Lower leg skin (tissue), 4 donors: Measurements from ENCODE around the gene LZTR1. TPM values are rescaled to one million over a fixed set of nuclear protein-coding genes. Genes with fewer than 3 reads are reported as not detected.
"Not testable (repeated sequence)": the region's sequence is repeated elsewhere in the genome, so short reads cannot be mapped to it uniquely, and the experiment has no call there.

ENCODE experiments used
- DNase-seq, 2 donors: peaks; one replicate each; pipeline ENCODE4 v3.0.0-alpha.2; 2019; ENCODE audit warnings: low spot score in 2 of 2
- H3K4me3 ChIP-seq: fragments of 200-600 bp; sonication (generic); 2 replicates; pipeline ENCODE4 v1.5.1; 2017; ENCODE audit warnings: mild to moderate bottlenecking, low read depth; ENCODE audit not compliant: poor library complexity, severe bottlenecking
- CTCF ChIP-seq, 3 donors: fragments of 450-650 bp; IDR thresholded peaks; one replicate each; pipeline ENCODE4 v1.5.1; 2016; ENCODE audit warnings: antibody characterized with exemption in 3 of 3, mild to moderate bottlenecking in 3 of 3, moderate library complexity in 2 of 3
- POLR2A ChIP-seq, 2 donors: fragments of 450-650 bp; IDR thresholded peaks; one replicate each; pipeline ENCODE4 v1.6.1; 2016 to 2017; ENCODE audit warnings: antibody characterized with exemption in 2 of 2, mild to moderate bottlenecking in 1 of 2, moderate library complexity in 1 of 2
- WGBS, 2 donors: methylation state at CpG; one replicate each; pipeline ENCODE4 v1.1.5; 2018; 5-methylcytosine and 5-hydroxymethylcytosine counted together
- intact Hi-C: fragments of 100-400 bp; cut with DNase I; formaldehyde crosslinking; loops from one replicate; pipeline ENCODE4 v1.15.0; 2023; ENCODE audit warnings: low total_unique reads
- total RNA-seq, 4 donors: library from RNA; depleted of rRNA; stranded (reverse); fragments of >200 nt; gene quantifications; one replicate each; pipeline ENCODE4 v1.1.0, GENCODE V29; 2016

LZTR1 gene
- total RNA-seq, 4 donors from 2014 or later = 25.4 to 34.9 (median 28.4) TPM

GRCh38 chr22:20940186-20940651 is 41.9 kb upstream of the LZTR1 start:
- intact Hi-C loops = no loop called here
- no peak for TF ChIP-seq POLR2A (IDR thresholded peaks at IDR 0.05)
- WGBS, 2 donors = 55 to 65% methylated on average over 3 of the region's 3 CpGs
- no peak for DNase-seq
- no peak overlapping the region for H3K4me3 ChIP-seq

GRCh38 chr22:20940904-20941385 is 41.2 kb upstream of the LZTR1 start:
- intact Hi-C loops = no loop called here
- 92 to 96% methylated on average over 4 of the region's 4 CpGs for whole genome bisulfite sequencing, 2 donors
- TF ChIP-seq CTCF (IDR thresholded peaks at IDR 0.05) (no peak), POLR2A (IDR thresholded peaks at IDR 0.05) (no peak)
- H3K4me3 ChIP-seq = no peak overlapping the region
- no peak for DNase-seq

GRCh38 chr22:20942203-20942902 is 39.7 kb upstream of the LZTR1 start:
- DNase-seq, intact Hi-C loops, H3K4me3 ChIP-seq: not testable (repeated sequence)
- WGBS, 2 donors = 83 to 95% methylated on average over 7 of the region's 7 CpGs

GRCh38 chr22:20943104-20943933 is 38.8 kb upstream of the LZTR1 start:
- TF ChIP-seq POLR2A (IDR thresholded peaks at IDR 0.05) = no peak
- TF ChIP-seq CTCF (IDR thresholded peaks at IDR 0.05) = no peak
- no peak for DNase-seq
- H3K4me3 ChIP-seq = no peak overlapping the region
- WGBS, 2 donors = 87 to 94% methylated on average over 8 of the region's 8 CpGs
- intact Hi-C loops = no loop called here

- no peak overlapping the region for H3K4me3 ChIP-seq
- intact Hi-C loops = no loop called here
- DNase-seq = no peak
- WGBS, 2 donors = 30 to 45% methylated on average over 1 of the region's 1 CpG
- TF ChIP-seq POLR2A (IDR thresholded peaks at IDR 0.05) (no peak), CTCF (IDR thresholded peaks at IDR 0.05) (no peak)
These were observed 38.1 kb upstream of the LZTR1 start for GRCh38 chr22:20944042-20944441.

- WGBS, 2 donors = 95 to 96% methylated on average over 2 of the region's 2 CpGs
- intact Hi-C loops = no loop called here
- DNase-seq = no peak
- TF ChIP-seq CTCF (IDR thresholded peaks at IDR 0.05) (no peak), POLR2A (IDR thresholded peaks at IDR 0.05) (no peak)
- no peak overlapping the region for H3K4me3 ChIP-seq
These were observed 36.5 kb upstream of the LZTR1 start for GRCh38 chr22:20945578-20945934.
